ENCODE measurements around the gene LMO7. TPM values are rescaled to one million over a fixed set of nuclear protein-coding genes. Genes with fewer than 3 reads are reported as not detected.

Gene LMO7
- total and polyA plus RNA-seq, 2 experiments from 2014 or later = 47.2 to 105 TPM

GRCh38 chr13:75797719-75798118 is 161.6 kb downstream of the LMO7 start:
- Histone ChIP-seq H3K4me2 (no peak overlapping the region), H3K9me3 (ENCODE audit: low read depth) (no peaks in the 10 kb centered on the region), H3K9me2 (replicated peaks; ENCODE audit: insufficient read depth) (no peaks in the 10 kb centered on the region), H4K20me1 (ENCODE audit: insufficient read depth, poor library complexity, severe bottlenecking) (no peaks in the 10 kb centered on the region), H3K4me3 (no peak overlapping the region), H3K4me1 (ENCODE audit: insufficient read depth) (peaks cover 6% of the 10 kb centered on the region), H3K36me3 (replicated peaks; ENCODE audit: insufficient read depth, low read depth) (no peaks in the 10 kb centered on the region), H3K79me2 (peaks cover 45% of the 10 kb centered on the region), H2AFZ (no peak overlapping the region), H3K27ac (peak overlapping the region; percentile 74), H3K27me3 (no peaks in the 10 kb centered on the region)
- 98% methylated on average over 2 of the region's 2 CpGs for WGBS (ENCODE audit: low lambda C conversion rate, missing lambda C conversion rate)
- DNase-seq (ENCODE audit: low spot score) = no peak
- TF ChIP-seq CTCF (IDR thresholded peaks at IDR 0.05; ENCODE audit: poor library complexity) = no peak
- no peak for TF ChIP-seq EZH2 (IDR thresholded peaks at IDR 0.05; ENCODE audit: borderline replicate concordance)
- no peak for TF ChIP-seq EZH2phosphoT487 (IDR thresholded peaks at IDR 0.05; ENCODE audit: low read depth, severe bottlenecking, unreplicated experiment)

GRCh38 chr13:75798353-75799255 is 162.5 kb downstream of the LMO7 start:
- Histone ChIP-seq H4K20me1 (ENCODE audit: insufficient read depth, poor library complexity, severe bottlenecking) (no peaks in the 10 kb centered on the region), H3K79me2 (peaks cover 37% of the 10 kb centered on the region), H3K4me3 (no peak overlapping the region), H3K27me3 (no peaks in the 10 kb centered on the region), H3K36me3 (replicated peaks; ENCODE audit: insufficient read depth, low read depth) (no peaks in the 10 kb centered on the region), H3K27ac (peak overlapping the region; percentile 74), H2AFZ (no peak overlapping the region), H3K9me2 (replicated peaks; ENCODE audit: insufficient read depth) (no peaks in the 10 kb centered on the region), H3K4me1 (ENCODE audit: insufficient read depth) (no peaks in the 10 kb centered on the region), H3K9me3 (ENCODE audit: low read depth) (no peaks in the 10 kb centered on the region), H3K4me2 (no peak overlapping the region)
- TF ChIP-seq EZH2 (IDR thresholded peaks at IDR 0.05; ENCODE audit: borderline replicate concordance) (no peak), CTCF (IDR thresholded peaks at IDR 0.05; ENCODE audit: poor library complexity) (no peak), EZH2phosphoT487 (IDR thresholded peaks at IDR 0.05; ENCODE audit: low read depth, severe bottlenecking, unreplicated experiment) (no peak)
- DNase-seq (ENCODE audit: low spot score) = peak; percentile 18
- 53% methylated on average over 7 of the region's 7 CpGs for WGBS (ENCODE audit: low lambda C conversion rate, missing lambda C conversion rate)

- H3K79me2 ChIP-seq = peaks cover 18% of the 10 kb centered on the region
- H3K27me3 ChIP-seq = no peaks in the 10 kb centered on the region
- WGBS (ENCODE audit: low lambda C conversion rate, missing lambda C conversion rate) = 63% methylated on average over 9 of the region's 9 CpGs
- no peak overlapping the region for H3K4me2 ChIP-seq
- H3K4me1 ChIP-seq (ENCODE audit: insufficient read depth) = no peaks in the 10 kb centered on the region
- no peaks in the 10 kb centered on the region for H3K36me3 ChIP-seq (replicated peaks; ENCODE audit: insufficient read depth, low read depth)
- H3K9me2 ChIP-seq (replicated peaks; ENCODE audit: insufficient read depth) = no peaks in the 10 kb centered on the region
- no peak overlapping the region for H3K4me3 ChIP-seq
- H2AFZ ChIP-seq = no peak overlapping the region
- H3K9me3 ChIP-seq (ENCODE audit: low read depth) = no peaks in the 10 kb centered on the region
- H3K27ac ChIP-seq = no peak overlapping the region
- DNase-seq (ENCODE audit: low spot score) = no peak
- TF ChIP-seq CTCF (IDR thresholded peaks at IDR 0.05; ENCODE audit: poor library complexity) (no peak), EZH2phosphoT487 (IDR thresholded peaks at IDR 0.05; ENCODE audit: low read depth, severe bottlenecking, unreplicated experiment) (no peak), EZH2 (IDR thresholded peaks at IDR 0.05; ENCODE audit: borderline replicate concordance) (no peak)
- H4K20me1 ChIP-seq (ENCODE audit: insufficient read depth, poor library complexity, severe bottlenecking) = no peaks in the 10 kb centered on the region
Measured at GRCh38 chr13:75800545-75800944, 164.4 kb downstream of the LMO7 start.
